ENCODE results near the gene KMT2C. TPM values are rescaled to one million over a fixed set of nuclear protein-coding genes. Genes with fewer than 3 reads are reported as not detected.
A peak's percentile ranks its signal among the peaks of the same experiment; 100 is the strongest.
"Not testable (repeated sequence)": the region's sequence is repeated elsewhere in the genome, so short reads cannot be mapped to it uniquely, and the experiment has no call there.

The KMT2C gene
- total and polyA plus RNA-seq, 7 experiments from 2014 or later, result 17.0 to 152 (median 109) TPM

DNA sequence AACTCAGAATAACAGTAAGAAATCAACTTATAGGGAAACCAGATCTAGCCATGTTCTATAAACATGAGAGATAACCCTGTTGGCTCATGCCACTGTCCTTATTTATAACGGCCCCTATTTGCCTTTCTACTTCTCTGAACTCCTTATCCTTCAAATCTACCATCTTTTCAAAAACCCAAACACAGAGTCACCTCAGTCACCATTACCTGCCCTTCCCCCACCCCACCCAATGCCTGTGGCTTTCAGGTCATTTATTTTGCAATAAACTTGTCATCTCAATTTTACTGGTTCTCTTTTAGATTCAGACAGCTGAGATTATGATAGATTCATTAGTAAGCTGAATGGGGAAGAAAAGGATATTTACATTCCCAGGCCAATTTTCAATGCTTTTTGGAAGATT, 53.6 kb downstream of the KMT2C start:
- H3K4me3 ChIP-seq (ENCODE audit: low read length), result no peak overlapping the region
- no peak overlapping the region for H3K27ac ChIP-seq (ENCODE audit: low read depth, low read length)
- ChIA-PET POLR2A (no interaction called here), CTCF (no interaction called here)
- H3K9me3 ChIP-seq (ENCODE audit: control insufficient read depth in 2 of 3, low read length in 3 of 3), result peaks cover 0 to 4% (median 0%) of the 10 kb centered on the region in 3 experiments
- DNase-seq, result no peak
- H3K4me1 Mint-ChIP-seq, result peaks cover 4 to 41% (median 30%) of the 10 kb centered on the region in 7 donors
- no peaks in the 10 kb centered on the region for H3K27me3 Mint-ChIP-seq
- no peaks in the 10 kb centered on the region for H3K36me3 ChIP-seq (ENCODE audit: control insufficient read depth in 2 of 3, insufficient read depth in 3 of 3, low read length in 3 of 3)
- H3K4me1 ChIP-seq (ENCODE audit: control insufficient read depth in 2 of 2, insufficient read depth in 2 of 2, low read length in 2 of 2), result no peaks in the 10 kb centered on the region
- H3K27me3 ChIP-seq (ENCODE audit: control insufficient read depth in 2 of 2, insufficient read depth in 2 of 2, low read length in 2 of 2), result no peaks in the 10 kb centered on the region
- ATAC-seq, result peak; percentile 17
- no peak overlapping the region for H3K27ac Mint-ChIP-seq
- intact Hi-C loops (cut with micrococcal nuclease), result loop anchor here in 1 of 2 donors (5.0 kb wide), 1 partner anchor 55 kb away; the partner anchor contains the start of gene KMT2C
- peaks cover 0 to 6% (median 3%) of the 10 kb centered on the region in 5 donors for H3K36me3 Mint-ChIP-seq
- H3K4me3 Mint-ChIP-seq, result no peak overlapping the region
- peaks cover 0 to 11% (median 0%) of the 10 kb centered on the region in 11 donors for H3K9me3 Mint-ChIP-seq

DNA sequence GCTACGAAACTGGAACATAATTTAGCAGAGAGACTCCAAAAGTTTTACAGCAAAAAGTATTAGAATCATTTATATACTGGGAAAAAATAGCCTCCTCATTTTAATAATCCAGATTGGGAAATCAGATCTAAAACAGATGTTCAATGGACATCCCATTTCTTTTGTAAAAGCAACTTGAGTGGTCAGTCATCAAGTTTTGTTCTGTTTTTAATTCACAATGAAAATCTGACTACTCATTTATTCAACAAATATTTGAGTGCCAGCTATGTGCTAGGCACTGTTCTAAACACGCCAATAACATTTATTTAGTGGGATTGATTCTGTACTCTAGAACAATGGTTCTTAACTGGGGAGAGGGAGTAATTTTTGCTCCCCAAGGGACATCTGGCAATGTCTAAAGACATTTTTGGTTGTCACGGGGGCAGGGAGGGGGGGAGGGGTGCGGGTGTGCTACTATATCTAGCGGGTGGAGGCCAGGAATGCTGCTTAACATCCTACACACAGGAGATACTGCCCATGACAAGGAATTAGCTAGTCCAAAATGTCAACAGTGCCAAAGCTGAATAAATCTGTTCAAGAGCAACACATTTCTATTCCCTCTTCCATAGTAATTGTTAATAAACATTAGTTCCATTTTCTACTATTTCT, 54.7 kb downstream of the KMT2C start:
- Mint-ChIP-seq H3K36me3 (peaks cover 5 to 17% (median 9%) of the 10 kb centered on the region in 5 donors), H3K4me1 (peaks cover 0 to 44% (median 33%) of the 10 kb centered on the region in 7 donors), H3K9me3 (peaks cover 0 to 18% (median 2%) of the 10 kb centered on the region in 11 donors), H3K4me3 (peak overlapping the region in 1 of 10 donors; percentile 22)
- H3K27me3 ChIP-seq (ENCODE audit: control insufficient read depth in 2 of 2, insufficient read depth in 2 of 2, low read length in 2 of 2); H3K27ac Mint-ChIP-seq; CTCF ChIA-PET; H3K27ac ChIP-seq (ENCODE audit: low read depth, low read length); H3K9me3 ChIP-seq (ENCODE audit: control insufficient read depth in 2 of 3, low read length in 3 of 3); ATAC-seq; H3K4me3 ChIP-seq (ENCODE audit: low read length); DNase-seq; H3K4me1 ChIP-seq (ENCODE audit: control insufficient read depth in 2 of 2, insufficient read depth in 2 of 2, low read length in 2 of 2); POLR2A ChIA-PET; H3K36me3 ChIP-seq (ENCODE audit: control insufficient read depth in 2 of 3, insufficient read depth in 3 of 3, low read length in 3 of 3); H3K27me3 Mint-ChIP-seq: not testable (repeated sequence)
- intact Hi-C loops (cut with micrococcal nuclease), result loop anchor here in 1 of 2 donors (5.0 kb wide), 1 partner anchor 56 kb away; the partner anchor contains the start of gene KMT2C

DNA sequence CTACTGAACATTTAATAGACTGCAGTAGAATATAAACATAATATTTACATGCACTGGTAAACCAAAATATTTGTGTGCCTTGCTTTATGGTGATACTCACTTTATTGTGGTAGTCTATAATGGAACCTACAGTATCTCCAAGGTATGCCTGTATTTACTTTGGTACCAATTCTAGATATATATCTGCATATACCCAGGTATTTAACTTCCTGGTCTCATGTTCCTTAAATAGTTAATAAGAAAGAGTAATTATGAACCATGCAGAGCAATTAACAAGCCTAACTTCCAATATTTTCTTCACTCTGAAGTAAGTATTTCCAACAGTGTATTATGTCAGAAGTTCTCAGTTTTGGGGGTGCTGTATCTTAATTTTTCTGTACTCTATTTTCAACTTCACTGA, 57.3 kb downstream of the KMT2C start:
- Mint-ChIP-seq H3K36me3 (peaks cover 5 to 26% (median 14%) of the 10 kb centered on the region in 5 donors), H3K4me3 (peak overlapping the region in 2 of 10 donors; percentile 38 to 54), H3K27ac (peak overlapping the region in 1 of 9 donors; percentile 52), H3K9me3 (peaks cover 0 to 21% (median 2%) of the 10 kb centered on the region in 11 donors), H3K4me1 (peaks cover 0 to 51% (median 46%) of the 10 kb centered on the region in 7 donors)
- DNase-seq; H3K4me1 ChIP-seq (ENCODE audit: control insufficient read depth in 2 of 2, insufficient read depth in 2 of 2, low read length in 2 of 2); H3K27ac ChIP-seq (ENCODE audit: low read depth, low read length); H3K9me3 ChIP-seq (ENCODE audit: control insufficient read depth in 2 of 3, low read length in 3 of 3); POLR2A ChIA-PET; ATAC-seq; H3K36me3 ChIP-seq (ENCODE audit: control insufficient read depth in 2 of 3, insufficient read depth in 3 of 3, low read length in 3 of 3); H3K27me3 ChIP-seq (ENCODE audit: control insufficient read depth in 2 of 2, insufficient read depth in 2 of 2, low read length in 2 of 2); H3K4me3 ChIP-seq (ENCODE audit: low read length); H3K27me3 Mint-ChIP-seq; CTCF ChIA-PET: not testable (repeated sequence)
- intact Hi-C loops (cut with micrococcal nuclease), result loop anchor here in 1 of 2 donors (10.0 kb wide), 1 partner anchor 46 kb away; no protein-coding TSS in a partner anchor

DNA sequence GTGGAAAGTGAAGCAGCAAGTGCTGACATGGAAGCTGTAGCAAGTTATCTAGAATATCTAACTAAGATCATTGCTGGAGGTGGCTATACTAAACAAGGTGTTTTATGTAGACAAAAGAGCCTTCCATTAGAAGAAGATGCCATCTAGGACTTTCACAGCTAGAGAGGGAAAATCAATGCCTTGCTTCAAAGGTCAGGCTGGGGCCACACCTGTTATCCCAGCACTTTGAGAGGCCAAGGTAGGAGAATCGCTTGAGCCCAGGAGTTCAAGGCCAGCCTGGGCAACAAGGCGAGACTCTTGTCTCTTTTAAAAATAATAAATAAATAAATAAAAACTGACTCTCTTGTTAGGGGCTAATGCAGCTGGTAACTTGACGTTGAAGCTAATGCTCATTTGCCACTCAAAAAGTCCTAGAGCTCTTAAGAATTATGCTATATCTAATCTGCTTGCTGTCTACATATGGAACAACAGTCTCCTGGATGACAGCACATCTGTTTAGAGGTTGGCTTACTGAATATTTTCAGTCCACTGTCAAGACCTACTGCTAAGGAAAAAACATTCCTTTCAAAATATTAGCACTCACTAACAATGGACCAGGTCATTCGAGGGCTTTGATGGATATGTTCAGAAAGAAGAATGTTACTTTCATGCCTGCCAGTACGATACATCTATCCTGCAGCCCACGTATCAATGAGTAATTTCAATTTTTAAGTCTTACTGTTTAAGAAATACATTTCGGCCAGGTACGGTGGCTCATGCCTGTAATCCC, 58.9 kb downstream of the KMT2C start:
- ATAC-seq; DNase-seq; H3K4me3 ChIP-seq (ENCODE audit: low read length); H3K27ac ChIP-seq (ENCODE audit: low read depth, low read length); H3K27me3 ChIP-seq (ENCODE audit: control insufficient read depth in 2 of 2, insufficient read depth in 2 of 2, low read length in 2 of 2); H3K4me1 ChIP-seq (ENCODE audit: control insufficient read depth in 2 of 2, insufficient read depth in 2 of 2, low read length in 2 of 2); H3K36me3 ChIP-seq (ENCODE audit: control insufficient read depth in 2 of 3, insufficient read depth in 3 of 3, low read length in 3 of 3); H3K9me3 ChIP-seq (ENCODE audit: control insufficient read depth in 2 of 3, low read length in 3 of 3); CTCF ChIA-PET; H3K27me3 Mint-ChIP-seq; POLR2A ChIA-PET: not testable (repeated sequence)
- Mint-ChIP-seq H3K27ac (peak overlapping the region in 2 of 9 donors; percentile 39 to 43), H3K4me1 (peaks cover 2 to 67% (median 59%) of the 10 kb centered on the region in 7 donors), H3K9me3 (peaks cover 0 to 35% (median 7%) of the 10 kb centered on the region in 11 donors), H3K4me3 (peak overlapping the region in 1 of 10 donors; percentile 31), H3K36me3 (peaks cover 5 to 38% (median 25%) of the 10 kb centered on the region in 5 donors)
- intact Hi-C loops (cut with micrococcal nuclease), result loop anchor here in 1 of 2 donors (10.0 kb wide), 1 partner anchor 48 kb away; no protein-coding TSS in a partner anchor

DNA sequence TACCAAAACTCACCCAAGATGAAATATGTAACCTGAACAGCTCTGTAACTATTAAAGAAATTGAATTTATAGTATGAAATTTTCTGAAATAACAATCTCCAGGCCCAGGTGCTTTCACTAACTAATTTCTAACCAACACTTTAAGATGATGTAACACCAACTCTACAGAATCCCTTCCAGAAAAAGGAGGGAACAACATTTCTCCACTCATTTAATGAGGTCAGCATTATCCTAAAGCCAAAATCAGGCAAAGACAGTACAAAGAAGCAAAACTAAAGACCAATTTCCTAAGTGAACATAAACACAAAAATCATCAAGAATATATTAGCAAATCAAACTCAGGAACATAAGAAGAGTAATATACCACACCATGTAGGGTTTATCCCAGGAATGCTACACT, 65.5 kb downstream of the KMT2C start:
- ChIA-PET CTCF (interaction anchor here (0.6 kb wide), 1 partner anchor 99 kb away, joined by 4 read pairs; no protein-coding TSS in a partner anchor), POLR2A (no interaction called here)
- Mint-ChIP-seq H3K4me3 (peak overlapping the region in 4 of 10 donors; percentile 11 to 28 (median 26)), H3K9me3 (peaks cover 4 to 32% (median 14%) of the 10 kb centered on the region in 11 donors), H3K36me3 (peaks cover 8 to 43% (median 38%) of the 10 kb centered on the region in 5 donors), H3K27ac (peak overlapping the region in 5 of 9 donors; percentile 2 to 67 (median 36)), H3K27me3 (no peaks in the 10 kb centered on the region), H3K4me1 (peaks cover 17 to 89% (median 69%) of the 10 kb centered on the region in 7 donors)
- DNase-seq (no peak), ATAC-seq (no peak)
- no peak overlapping the region for H3K27ac ChIP-seq (ENCODE audit: low read depth, low read length)
- intact Hi-C loops (cut with micrococcal nuclease), result loop anchor here in 1 of 2 donors (10.0 kb wide), 1 partner anchor 55 kb away; no protein-coding TSS in a partner anchor
- no peaks in the 10 kb centered on the region for H3K27me3 ChIP-seq (ENCODE audit: control insufficient read depth in 2 of 2, insufficient read depth in 2 of 2, low read length in 2 of 2)
- no peaks in the 10 kb centered on the region for H3K9me3 ChIP-seq (ENCODE audit: control insufficient read depth in 2 of 3, low read length in 3 of 3)
- no peak overlapping the region for H3K4me3 ChIP-seq (ENCODE audit: low read length)
- peaks cover 5 to 7% of the 10 kb centered on the region in 2 donors for H3K4me1 ChIP-seq (ENCODE audit: control insufficient read depth in 2 of 2, insufficient read depth in 2 of 2, low read length in 2 of 2)
- peaks cover 0 to 4% (median 0%) of the 10 kb centered on the region in 3 experiments for H3K36me3 ChIP-seq (ENCODE audit: control insufficient read depth in 2 of 3, insufficient read depth in 3 of 3, low read length in 3 of 3)

DNA sequence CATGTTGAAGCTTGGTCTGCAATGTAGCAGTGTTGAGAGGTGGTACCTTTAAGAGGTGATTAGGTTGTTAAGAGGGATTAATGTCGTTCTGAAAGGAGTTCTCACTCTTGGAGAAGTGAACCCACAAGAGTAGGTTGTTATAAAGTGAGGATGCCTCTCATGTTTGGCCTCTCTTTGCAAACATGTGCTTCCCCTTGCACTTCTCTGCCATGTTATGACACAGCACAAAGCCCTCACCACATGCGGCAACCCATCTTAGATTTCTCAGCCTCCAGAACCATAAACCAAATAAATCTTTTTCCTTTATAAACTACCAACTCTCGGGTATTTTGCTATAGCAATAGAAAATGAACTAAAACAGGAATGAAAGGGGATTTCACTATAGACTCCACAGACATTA, 66.3 kb downstream of the KMT2C start:
- no peak overlapping the region for H3K4me3 ChIP-seq (ENCODE audit: low read length)
- intact Hi-C loops (cut with micrococcal nuclease), result no loop called here
- ChIA-PET CTCF (no interaction called here), POLR2A (no interaction called here)
- Mint-ChIP-seq H3K4me3 (peak overlapping the region in 7 of 10 donors; percentile 1 to 39 (median 10)), H3K27me3 (no peaks in the 10 kb centered on the region), H3K9me3 (peaks cover 4 to 32% (median 14%) of the 10 kb centered on the region in 11 donors), H3K36me3 (peaks cover 8 to 43% (median 38%) of the 10 kb centered on the region in 5 donors), H3K4me1 (peaks cover 17 to 92% (median 77%) of the 10 kb centered on the region in 7 donors), H3K27ac (peak overlapping the region in 3 of 9 donors; percentile 2 to 25 (median 19))
- H3K27ac ChIP-seq (ENCODE audit: low read depth, low read length), result no peak overlapping the region
- H3K27me3 ChIP-seq (ENCODE audit: control insufficient read depth in 2 of 2, insufficient read depth in 2 of 2, low read length in 2 of 2), result no peaks in the 10 kb centered on the region
- DNase-seq, result no peak
- no peaks in the 10 kb centered on the region for H3K9me3 ChIP-seq (ENCODE audit: control insufficient read depth in 2 of 3, low read length in 3 of 3)
- no peak for ATAC-seq
- peaks cover 5 to 9% of the 10 kb centered on the region in 2 donors for H3K4me1 ChIP-seq (ENCODE audit: control insufficient read depth in 2 of 2, insufficient read depth in 2 of 2, low read length in 2 of 2)
- peaks cover 0 to 4% (median 0%) of the 10 kb centered on the region in 3 experiments for H3K36me3 ChIP-seq (ENCODE audit: control insufficient read depth in 2 of 3, insufficient read depth in 3 of 3, low read length in 3 of 3)
